Measurements from ENCODE around the gene NOP14.

DNA sequence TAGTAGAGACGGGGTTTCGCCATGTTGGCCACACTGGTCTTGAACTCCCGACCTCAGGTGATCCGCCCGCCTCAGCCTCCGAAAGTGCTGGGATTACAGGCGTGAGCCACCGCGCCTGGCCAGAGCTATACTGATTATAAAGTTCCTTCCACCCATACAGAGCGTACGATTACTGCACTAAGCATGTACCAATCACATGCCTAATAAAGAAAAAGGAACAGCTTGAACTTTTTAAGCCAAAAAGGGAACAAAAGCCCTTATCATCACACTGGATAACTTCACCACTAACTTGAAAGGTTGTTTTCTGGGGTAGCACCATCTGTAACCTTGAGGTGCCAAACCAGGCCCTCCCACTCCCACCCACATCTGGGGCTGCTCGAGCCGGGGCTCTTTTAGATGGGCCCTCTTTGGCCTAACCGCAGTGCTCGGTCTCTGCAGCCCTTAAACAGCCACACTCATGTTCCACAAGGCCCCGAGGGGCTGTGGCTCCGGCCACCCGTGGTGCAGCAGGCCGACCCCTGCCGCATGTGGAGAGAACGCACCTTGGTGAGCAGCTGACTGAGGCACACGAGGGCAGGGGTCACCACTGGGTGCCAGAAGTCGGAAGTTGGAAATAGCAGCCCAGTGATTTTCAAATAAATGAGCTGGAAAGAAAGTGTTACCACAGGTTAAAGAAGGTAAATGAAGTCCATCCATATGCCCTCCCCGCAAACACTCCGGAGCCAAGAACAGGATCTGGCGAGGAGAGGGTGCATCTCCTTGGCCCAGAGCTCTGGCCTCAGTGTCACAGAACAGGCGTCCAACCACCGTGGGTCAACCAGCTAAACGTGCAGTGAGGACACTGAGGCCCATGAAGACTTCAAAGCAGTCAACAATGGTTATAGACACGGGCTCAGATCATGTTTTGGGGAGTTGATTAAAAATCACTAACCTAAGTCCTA, 18.4 kb downstream of the NOP14 start:
- TF ChIP-seq, protein P1, sequence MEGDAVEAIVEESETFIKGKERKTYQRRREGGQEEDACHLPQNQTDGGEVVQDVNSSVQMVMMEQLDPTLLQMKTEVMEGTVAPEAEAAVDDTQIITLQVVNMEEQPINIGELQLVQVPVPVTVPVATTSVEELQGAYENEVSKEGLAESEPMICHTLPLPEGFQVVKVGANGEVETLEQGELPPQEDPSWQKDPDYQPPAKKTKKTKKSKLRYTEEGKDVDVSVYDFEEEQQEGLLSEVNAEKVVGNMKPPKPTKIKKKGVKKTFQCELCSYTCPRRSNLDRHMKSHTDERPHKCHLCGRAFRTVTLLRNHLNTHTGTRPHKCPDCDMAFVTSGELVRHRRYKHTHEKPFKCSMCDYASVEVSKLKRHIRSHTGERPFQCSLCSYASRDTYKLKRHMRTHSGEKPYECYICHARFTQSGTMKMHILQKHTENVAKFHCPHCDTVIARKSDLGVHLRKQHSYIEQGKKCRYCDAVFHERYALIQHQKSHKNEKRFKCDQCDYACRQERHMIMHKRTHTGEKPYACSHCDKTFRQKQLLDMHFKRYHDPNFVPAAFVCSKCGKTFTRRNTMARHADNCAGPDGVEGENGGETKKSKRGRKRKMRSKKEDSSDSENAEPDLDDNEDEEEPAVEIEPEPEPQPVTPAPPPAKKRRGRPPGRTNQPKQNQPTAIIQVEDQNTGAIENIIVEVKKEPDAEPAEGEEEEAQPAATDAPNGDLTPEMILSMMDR (IDR thresholded peaks at IDR 0.05): no peak
- no peak for TF ChIP-seq POLR2A (IDR thresholded peaks at IDR 0.05)
